ENCODE results near the gene TAS2R60. TPM values are rescaled to one million over a fixed set of nuclear protein-coding genes. Genes with fewer than 3 reads are reported as not detected.
A peak's percentile ranks its signal among the peaks of the same experiment; 100 is the strongest.

Gene TAS2R60
- total and polyA plus RNA-seq, 2 of the 8 experiments (the other 6 are each of a cell fraction or from before 2014, with no cell fraction given), result 0.15 to 0.32 TPM

DNA sequence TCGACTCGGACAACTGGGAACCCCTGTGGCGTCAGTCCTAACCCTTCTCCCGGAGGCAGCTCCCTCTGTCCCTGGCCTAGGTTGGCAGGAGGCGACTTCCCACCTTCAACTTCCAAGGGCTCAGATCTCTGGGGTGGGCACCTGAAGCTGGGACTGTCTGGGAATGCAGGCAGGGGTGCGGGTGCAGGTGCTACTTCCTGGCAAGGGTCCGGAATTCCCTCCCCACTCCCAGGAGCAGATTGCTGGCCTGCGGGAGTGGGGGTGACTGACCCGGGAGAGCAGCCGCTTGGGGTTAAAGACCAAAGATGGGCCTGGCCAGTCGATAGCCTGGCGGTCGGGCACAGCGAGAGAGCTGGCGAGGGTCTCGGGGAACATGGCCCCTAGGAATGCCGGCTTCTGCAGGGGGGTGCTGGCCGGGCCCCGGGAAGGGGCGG, 35.0 kb upstream of the TAS2R60 start:
- Histone ChIP-seq H3K4ac (replicated peaks; ENCODE audit: insufficient read length, low read depth, low read length) (peak overlapping the region; percentile 91), H3K36me3 (ENCODE audit: control insufficient read depth in 2 of 4, insufficient read depth in 4 of 4, low read length in 3 of 4) (peaks cover 0 to 7% (median 3%) of the 10 kb centered on the region in 4 experiments; a peak in 4 of 8 replicates), H3K9ac (replicated peaks in 1 of 4; ENCODE audit: extremely low read depth in 1 of 4, low read depth in 3 of 4, low read length in 3 of 4) (peak overlapping the region in 3 of 4 experiments; percentile 67 to 77 (median 74); a peak in 6 of 7 replicates), H2BK120ac (replicated peaks; ENCODE audit: low read depth, low read length) (peak overlapping the region; percentile 29), H3K14ac (ENCODE audit: insufficient read length) (no peak overlapping the region), H2AFZ (ENCODE audit: low read length) (no peak overlapping the region), H3K79me2 (ENCODE audit: control insufficient read depth in 1 of 2, insufficient read depth in 2 of 2, low read length in 2 of 2) (peaks cover 0 to 44% of the 10 kb centered on the region in 2 experiments; a peak in 3 of 4 replicates), H3K4me3 (ENCODE audit: extremely low read depth in 1 of 4, insufficient read depth in 2 of 4, low read depth in 3 of 4, low read length in 4 of 4) (peak overlapping the region; percentile 86 to 91 (median 88)), H3K79me1 (ENCODE audit: low read depth, low read length) (peaks cover 13% of the 10 kb centered on the region), H3K27me3 (replicated peaks in 1 of 4; ENCODE audit: control insufficient read depth in 3 of 4, extremely low read depth in 1 of 4, insufficient read depth in 3 of 4, low read length in 3 of 4) (no peaks in the 10 kb centered on the region), H4K5ac (ENCODE audit: insufficient read length, low read depth, low read length) (peak overlapping the region; percentile 4), H2BK20ac (ENCODE audit: low read length) (peak overlapping the region; percentile 53; the same call in 1 of the 2 replicates), H3K27ac (ENCODE audit: low read depth, low read length) (peak overlapping the region; percentile 71), H3K23me2 (ENCODE audit: low read depth, low read length) (peaks cover 14% of the 10 kb centered on the region), H4K20me1 (replicated peaks in 1 of 2; ENCODE audit: control insufficient read depth in 1 of 2, insufficient read depth in 2 of 2, low read length in 2 of 2) (peaks cover 3 to 6% of the 10 kb centered on the region in 2 experiments), H2BK15ac (ENCODE audit: low read length) (peak overlapping the region; percentile 84), H2AK5ac (ENCODE audit: low read depth, low read length) (peak overlapping the region; percentile 96; the same call in 1 of the 2 replicates), H3K9me3 (ENCODE audit: insufficient read depth in 2 of 2, low read depth in 1 of 2, low read length in 1 of 2) (no peaks in the 10 kb centered on the region), H2BK12ac (ENCODE audit: low read depth, low read length) (peak overlapping the region; percentile 75; the same call in 1 of the 2 replicates), H3K18ac (ENCODE audit: extremely low read depth, low read length) (peak overlapping the region; percentile 78), H3K56ac (replicated peaks; ENCODE audit: insufficient read length, low read depth, low read length) (peak overlapping the region; percentile 56), H2BK5ac (ENCODE audit: low read depth, low read length) (peak overlapping the region; percentile 94; the same call in 1 of the 2 replicates), H4K91ac (replicated peaks; ENCODE audit: insufficient read length, low read length) (peak overlapping the region; percentile 50), H3K4me1 (replicated peaks in 1 of 4; ENCODE audit: control insufficient read depth in 3 of 4, insufficient read depth in 4 of 4, low read length in 3 of 4) (peaks cover 18 to 42% (median 31%) of the 10 kb centered on the region in 4 experiments), H4K8ac (ENCODE audit: extremely low read depth, insufficient read depth, low read length) (peak overlapping the region; percentile 69), H3K23ac (ENCODE audit: insufficient read length) (no peak overlapping the region), H3K4me2 (ENCODE audit: insufficient read depth in 1 of 2, low read depth in 2 of 2, low read length in 2 of 2) (peak overlapping the region; percentile 96 to 98)
- FAIRE-seq (no peak), DNase-seq (ENCODE audit: low read depth in 1 of 2, low spot score in 2 of 2) (no peak)
- TF ChIP-seq KDM4A (IDR thresholded peaks at IDR 0.05; ENCODE audit: low read depth, low read length, severe bottlenecking), result peak; percentile 33
- 0 out of 2 replicates have a peak, but pooled peaks have one; percentile 4 for TF ChIP-seq POLR2AphosphoS5 (IDR thresholded peaks at IDR 0.05; ENCODE audit: low read depth, low read length)
- TF ChIP-seq ASH2L (IDR thresholded peaks at IDR 0.05; ENCODE audit: low read length), result peak; percentile 25
- no peak for TF ChIP-seq GTF2F1 (IDR thresholded peaks at IDR 0.05; ENCODE audit: borderline replicate concordance, low read depth, low read length)
- no peak for TF ChIP-seq POLR2A (IDR thresholded peaks at IDR 0.05; ENCODE audit: control extremely low read depth in 1 of 2, low read depth in 2 of 2, low read length in 2 of 2)
- TF ChIP-seq TEAD4 (IDR thresholded peaks at IDR 0.05; ENCODE audit: low read depth, low read length), result 0 out of 2 replicates have a peak, but pooled peaks have one; percentile 4
- TF ChIP-seq BCL11A (IDR thresholded peaks at IDR 0.05; ENCODE audit: low read depth in 2 of 2, low read length in 2 of 2), result no peak
- no peak for TF ChIP-seq NRF1 (IDR thresholded peaks at IDR 0.05; ENCODE audit: low read depth, low read length)
- TF ChIP-seq, protein P1, sequence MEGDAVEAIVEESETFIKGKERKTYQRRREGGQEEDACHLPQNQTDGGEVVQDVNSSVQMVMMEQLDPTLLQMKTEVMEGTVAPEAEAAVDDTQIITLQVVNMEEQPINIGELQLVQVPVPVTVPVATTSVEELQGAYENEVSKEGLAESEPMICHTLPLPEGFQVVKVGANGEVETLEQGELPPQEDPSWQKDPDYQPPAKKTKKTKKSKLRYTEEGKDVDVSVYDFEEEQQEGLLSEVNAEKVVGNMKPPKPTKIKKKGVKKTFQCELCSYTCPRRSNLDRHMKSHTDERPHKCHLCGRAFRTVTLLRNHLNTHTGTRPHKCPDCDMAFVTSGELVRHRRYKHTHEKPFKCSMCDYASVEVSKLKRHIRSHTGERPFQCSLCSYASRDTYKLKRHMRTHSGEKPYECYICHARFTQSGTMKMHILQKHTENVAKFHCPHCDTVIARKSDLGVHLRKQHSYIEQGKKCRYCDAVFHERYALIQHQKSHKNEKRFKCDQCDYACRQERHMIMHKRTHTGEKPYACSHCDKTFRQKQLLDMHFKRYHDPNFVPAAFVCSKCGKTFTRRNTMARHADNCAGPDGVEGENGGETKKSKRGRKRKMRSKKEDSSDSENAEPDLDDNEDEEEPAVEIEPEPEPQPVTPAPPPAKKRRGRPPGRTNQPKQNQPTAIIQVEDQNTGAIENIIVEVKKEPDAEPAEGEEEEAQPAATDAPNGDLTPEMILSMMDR (IDR thresholded peaks at IDR 0.05; ENCODE audit: control extremely low read depth in 1 of 3, insufficient read depth in 1 of 3, low read depth in 1 of 3, low read length in 3 of 3), result no peak
- TF ChIP-seq PHF8 (conservative IDR thresholded peaks at IDR 0.05; ENCODE audit: low read depth, low read length), result 0 out of 2 replicates have a peak, but pooled peaks have one; percentile 32
- POLR2A ChIA-PET (ENCODE audit: partially characterized antibody), result interaction anchor here (0.8 to 25.2 kb wide), 14 partner anchors 8 to 120 kb away, joined by 3 to 518 read pairs (median 4); partner anchors contain the start of genes CASP2 and ZYX
- CTCF ChIA-PET (ENCODE audit: partially characterized antibody), result interaction anchor here (1.2 to 23.5 kb wide), 11 partner anchors 8 to 168 kb away, joined by 3 to 359 read pairs (median 7); partner anchors contain the start of gene ZYX
- 3% methylated on average over 16 of the region's 20 CpGs; no CpG with 5 or more reads in 1 of the 2 experiments for WGBS, 2 experiments (ENCODE audit: extremely low coverage in 1 of 2, insufficient coverage in 1 of 2, insufficient read length in 1 of 2, insufficient replicate concordance in 2 of 2, low coverage in 1 of 2, low lambda C conversion rate in 2 of 2, missing lambda C conversion rate in 1 of 2)
